HepG2 (cell line): Measurements from ENCODE around the gene PPP1R18. TPM values are rescaled to one million over a fixed set of nuclear protein-coding genes. Genes with fewer than 3 reads are reported as not detected.

Experiments
- GLI4 ChIP-seq: sonication (generic); formaldehyde crosslinking; IDR thresholded peaks from 2 replicates; pipeline ENCODE4 v1.5.1; 2020; ENCODE audit warnings: missing genetic modification reagents, mild to moderate bottlenecking, moderate library complexity, borderline replicate concordance
- GPN1 ChIP-seq: sonication (generic); formaldehyde crosslinking; IDR thresholded peaks from 2 replicates; pipeline ENCODE4 v1.5.1; 2020; ENCODE audit warnings: missing genetic modification reagents, borderline replicate concordance
- KLF11 ChIP-seq: IDR thresholded peaks from 2 replicates; pipeline ENCODE4 v1.6.1; 2016; ENCODE audit warnings: missing compliant biosample characterization
- NAIF1 ChIP-seq: sonication (generic); formaldehyde crosslinking; IDR thresholded peaks from 2 replicates; pipeline ENCODE4 v1.5.0; 2020; ENCODE audit warnings: mild to moderate bottlenecking, missing genetic modification reagents, borderline replicate concordance
- PAX8 ChIP-seq: sonication (generic); formaldehyde crosslinking; IDR thresholded peaks from 2 replicates; pipeline ENCODE4 v1.8.0; 2022; ENCODE audit warnings: mild to moderate bottlenecking, missing genetic modification reagents, borderline replicate concordance
- POLR2AphosphoS5 ChIP-seq: IDR thresholded peaks from 2 replicates; pipeline ENCODE4 v1.6.1; 2012; ENCODE audit warnings: low read depth, low read length
- RCOR2 ChIP-seq: IDR thresholded peaks from 2 replicates; pipeline ENCODE4 v1.6.1; 2016; ENCODE audit warnings: missing biosample characterization, missing genetic modification reagents
- RFX1 ChIP-seq: fragments of 450-650 bp; IDR thresholded peaks from 2 replicates; pipeline ENCODE4 v1.6.1; 2017
- SOX13 ChIP-seq, 3 experiments: fragments of 450-650 bp in 1 of 3; sonication (generic) in 1 of 3; formaldehyde crosslinking in 1 of 3; IDR thresholded peaks in 2 of 3; conservative IDR thresholded peaks in 1 of 3; 2 replicates each; pipeline versions ENCODE4 v1.5.0 to v1.6.1; 2016 to 2020; ENCODE audit warnings: antibody characterized with exemption in 1 of 3, mild to moderate bottlenecking in 1 of 3, missing compliant biosample characterization in 1 of 3, missing genetic modification reagents in 1 of 3, moderate library complexity in 1 of 3
- TEF ChIP-seq: sonication (generic); formaldehyde crosslinking; IDR thresholded peaks from 2 replicates; pipeline ENCODE4 v1.5.0; 2020; ENCODE audit warnings: missing genetic modification reagents
- ZBTB1 ChIP-seq: sonication (generic); formaldehyde crosslinking; IDR thresholded peaks from 2 replicates; pipeline ENCODE4 v1.4.0; 2020; ENCODE audit warnings: missing genetic modification reagents, borderline replicate concordance
- ZBTB38 ChIP-seq: sonication (generic); formaldehyde crosslinking; IDR thresholded peaks from 2 replicates; pipeline ENCODE4 v1.5.1; 2020; ENCODE audit warnings: mild to moderate bottlenecking, missing genetic modification reagents
- ZFP62 ChIP-seq: sonication (generic); formaldehyde crosslinking; IDR thresholded peaks from 2 replicates; pipeline ENCODE4 v1.4.0; 2020; ENCODE audit warnings: missing genetic modification reagents
- ZKSCAN1 ChIP-seq: fragments of 150-350 bp; IDR thresholded peaks from 2 replicates; pipeline ENCODE4 v1.6.1; 2014; ENCODE audit warnings: low read length
- ZMYM3 ChIP-seq: sonication (generic); formaldehyde crosslinking; IDR thresholded peaks from 2 replicates; pipeline ENCODE4 v1.5.1; 2020; ENCODE audit warnings: mild to moderate bottlenecking, missing genetic modification reagents
- ZXDC ChIP-seq: sonication (generic); formaldehyde crosslinking; IDR thresholded peaks from 2 replicates; pipeline ENCODE4 v1.5.0; 2020; ENCODE audit warnings: mild to moderate bottlenecking, missing genetic modification reagents
- polyA plus RNA-seq, 8 experiments: library from polyadenylated mRNA; depleted of rRNA in 3 of 8; stranded (reverse) in 7 of 8; unstranded in 1 of 8; fragments of >200 nt; fragmentation: Illumina TruSeq in 4 of 8; extraction: Trizol in 4 of 8; gene quantifications; 2 replicates each; pipeline versions ENCODE4 v1.2.1 to v1.2.3, GENCODE V29; 2011 to 2016; ENCODE audit warnings: low read depth in 4 of 8, missing spikeins in 1 of 8, mixed read lengths in 1 of 8; ENCODE audit not compliant: insufficient read depth in 1 of 8
- total RNA-seq, 5 experiments: library from RNA; depleted of rRNA; stranded (reverse); fragments of >200 nt; fragmentation: Illumina TruSeq; extraction: Trizol; gene quantifications; 2 replicates each; pipeline ENCODE4 v1.2.3, GENCODE V29; 2016; ENCODE audit warnings: low read depth in 1 of 5
- TF ChIP-seq, protein P1 (sequence below): sonication (generic); formaldehyde crosslinking; IDR thresholded peaks from 2 replicates; pipeline ENCODE4 v1.4.0; 2020; ENCODE audit warnings: low read depth, mild to moderate bottlenecking, missing genetic modification reagents
- TF ChIP-seq, protein P2 (sequence below), 2 experiments: sonication (generic) in 1 of 2; formaldehyde crosslinking in 1 of 2; IDR thresholded peaks; 2 replicates each; pipeline versions ENCODE4 v1.6.1 to v1.9.0; 2014 to 2022; ENCODE audit warnings: antibody characterized with exemption in 1 of 2, borderline replicate concordance in 1 of 2, inconsistent platforms in 1 of 2, low read depth in 1 of 2, missing genetic modification reagents in 1 of 2

The PPP1R18 gene
- total and polyA plus RNA-seq, 2 of the 13 experiments (the other 11 are each of a cell fraction or from before 2014, with no cell fraction given) = 4.9 to 9.2 TPM

DNA sequence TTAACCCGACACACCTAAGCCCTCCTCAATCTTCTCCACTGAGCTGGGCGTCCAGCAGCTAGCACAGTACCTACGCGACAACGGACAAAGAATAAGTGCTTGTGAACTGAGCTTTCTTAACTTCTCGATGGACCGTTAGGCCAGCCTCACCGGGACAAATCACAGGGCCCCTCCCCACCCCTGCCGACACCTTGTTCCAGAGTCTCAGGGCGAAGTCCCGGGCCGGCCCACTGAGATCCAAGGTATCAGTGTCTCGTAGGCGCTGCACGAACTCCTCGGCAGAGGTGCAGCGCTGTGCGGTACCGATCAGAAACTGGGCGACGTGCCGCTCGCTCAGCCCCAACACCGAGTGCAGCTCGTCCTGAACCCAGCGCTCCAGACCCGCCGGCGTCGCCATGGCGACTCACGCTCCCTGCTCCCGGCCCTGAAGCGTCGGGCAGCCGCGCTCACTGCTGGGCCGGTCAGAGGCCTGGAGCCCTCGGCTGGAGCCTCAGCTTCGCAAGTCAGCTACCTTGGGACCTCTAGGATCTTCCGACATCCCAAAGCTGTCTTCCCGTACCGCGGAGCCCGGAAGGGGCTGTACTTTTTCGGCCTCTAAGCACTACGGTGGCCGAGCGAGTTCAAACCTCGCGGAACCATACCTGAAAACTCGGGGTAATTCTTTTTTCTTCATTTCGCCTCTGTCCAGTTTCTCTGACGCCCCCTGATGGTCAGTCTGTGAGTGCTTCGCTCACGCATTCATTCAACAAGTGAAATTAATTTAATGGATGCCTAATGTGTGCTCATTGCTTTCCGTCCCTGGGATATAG lies 13.8 kb downstream of the PPP1R18 start, which contains the start of gene DHX16 (continued):
- no peak for TF ChIP-seq SOX13 (IDR thresholded peaks at IDR 0.05)
- TF ChIP-seq SOX13 (CRISPR knock-in tag; conservative IDR thresholded peaks at IDR 0.05 in 1 of 2, IDR thresholded peaks at IDR 0.05 in 1 of 2) = peak in 1 of 2 experiments; percentile 44; a peak in 1 of 4 replicates
- TF ChIP-seq NAIF1 (CRISPR knock-in tag) = peak; percentile 84; the same call in 1 of the 2 replicates
- TF ChIP-seq GLI4 (CRISPR knock-in tag) = peak; percentile 87; the same call in 1 of the 2 replicates
- no peak for TF ChIP-seq ZFP62 (CRISPR knock-in tag)
- TF ChIP-seq TEF (CRISPR knock-in tag) = peak; percentile 31; the same call in 1 of the 2 replicates
- no peak for TF ChIP-seq ZBTB1 (CRISPR knock-in tag)
- 0 out of 2 replicates have a peak, but pooled peaks have one; percentile 25 for TF ChIP-seq KLF11 (CRISPR knock-in tag)
- TF ChIP-seq GPN1 (CRISPR knock-in tag) = 0 out of 2 replicates have a peak, but pooled peaks have one; percentile 27
- TF ChIP-seq ZKSCAN1 = 0 out of 2 replicates have a peak, but pooled peaks have one; percentile 38
- peak; percentile 82 for TF ChIP-seq ZMYM3 (CRISPR knock-in tag)
- TF ChIP-seq, protein P1, sequence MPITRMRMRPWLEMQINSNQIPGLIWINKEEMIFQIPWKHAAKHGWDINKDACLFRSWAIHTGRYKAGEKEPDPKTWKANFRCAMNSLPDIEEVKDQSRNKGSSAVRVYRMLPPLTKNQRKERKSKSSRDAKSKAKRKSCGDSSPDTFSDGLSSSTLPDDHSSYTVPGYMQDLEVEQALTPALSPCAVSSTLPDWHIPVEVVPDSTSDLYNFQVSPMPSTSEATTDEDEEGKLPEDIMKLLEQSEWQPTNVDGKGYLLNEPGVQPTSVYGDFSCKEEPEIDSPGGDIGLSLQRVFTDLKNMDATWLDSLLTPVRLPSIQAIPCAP (CRISPR knock-in tag) = no peak
- peak; percentile 88 for TF ChIP-seq POLR2AphosphoS5
- peak; percentile 78 for TF ChIP-seq RCOR2 (CRISPR knock-in tag)
- TF ChIP-seq PAX8 = no peak
- peak; percentile 94 for TF ChIP-seq RFX1
- no peak; the same call in 1 of the 2 replicates for TF ChIP-seq ZBTB38
- TF ChIP-seq, protein P2, sequence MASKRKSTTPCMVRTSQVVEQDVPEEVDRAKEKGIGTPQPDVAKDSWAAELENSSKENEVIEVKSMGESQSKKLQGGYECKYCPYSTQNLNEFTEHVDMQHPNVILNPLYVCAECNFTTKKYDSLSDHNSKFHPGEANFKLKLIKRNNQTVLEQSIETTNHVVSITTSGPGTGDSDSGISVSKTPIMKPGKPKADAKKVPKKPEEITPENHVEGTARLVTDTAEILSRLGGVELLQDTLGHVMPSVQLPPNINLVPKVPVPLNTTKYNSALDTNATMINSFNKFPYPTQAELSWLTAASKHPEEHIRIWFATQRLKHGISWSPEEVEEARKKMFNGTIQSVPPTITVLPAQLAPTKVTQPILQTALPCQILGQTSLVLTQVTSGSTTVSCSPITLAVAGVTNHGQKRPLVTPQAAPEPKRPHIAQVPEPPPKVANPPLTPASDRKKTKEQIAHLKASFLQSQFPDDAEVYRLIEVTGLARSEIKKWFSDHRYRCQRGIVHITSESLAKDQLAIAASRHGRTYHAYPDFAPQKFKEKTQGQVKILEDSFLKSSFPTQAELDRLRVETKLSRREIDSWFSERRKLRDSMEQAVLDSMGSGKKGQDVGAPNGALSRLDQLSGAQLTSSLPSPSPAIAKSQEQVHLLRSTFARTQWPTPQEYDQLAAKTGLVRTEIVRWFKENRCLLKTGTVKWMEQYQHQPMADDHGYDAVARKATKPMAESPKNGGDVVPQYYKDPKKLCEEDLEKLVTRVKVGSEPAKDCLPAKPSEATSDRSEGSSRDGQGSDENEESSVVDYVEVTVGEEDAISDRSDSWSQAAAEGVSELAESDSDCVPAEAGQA (IDR thresholded peaks at IDR 0.05; ENCODE audit: low read depth) = peak; percentile 62; the same call in 1 of the 2 replicates
- TF ChIP-seq, protein P2 (CRISPR knock-in tag; IDR thresholded peaks at IDR 0.05; ENCODE audit: borderline replicate concordance) = 0 out of 2 replicates have a peak, but pooled peaks have one; percentile 15
- TF ChIP-seq ZXDC (CRISPR knock-in tag) = no peak
